Stimulated activated memory B cell treated with anti-CD40 and anti-IgM and Interleukin-4, amounts not matched to agents 10 μg/mL and 1 μg/mL and 100 μg/mL, for 72 hours (primary cell): Measurements from ENCODE around the gene GCLC.

Experiments used
- ATAC-seq: fragments of 150-1000 bp; cut with Tn5 transposase; 2 replicates; pipeline ENCODE4 v1.10.0; 2021
- H3K27ac Mint-ChIP-seq: one replicate; pipeline ENCODE4 v1.8.0; 2022; ENCODE audit warnings: mild to moderate bottlenecking, mixed read lengths
- H3K27me3 Mint-ChIP-seq: one replicate; pipeline ENCODE4 v1.8.0; 2022; ENCODE audit warnings: mixed read lengths
- H3K36me3 Mint-ChIP-seq: one replicate; pipeline ENCODE4 v1.8.0; 2022; ENCODE audit warnings: mixed read lengths
- H3K4me1 Mint-ChIP-seq: one replicate; pipeline ENCODE4 v1.8.0; 2022; ENCODE audit warnings: mixed read lengths
- H3K4me3 Mint-ChIP-seq: one replicate; pipeline ENCODE4 v1.8.0; 2022; ENCODE audit warnings: mild to moderate bottlenecking, moderate library complexity, mixed read lengths
- H3K9me3 Mint-ChIP-seq: one replicate; pipeline ENCODE4 v1.8.0; 2022; ENCODE audit warnings: mixed read lengths

Gene GCLC

DNA sequence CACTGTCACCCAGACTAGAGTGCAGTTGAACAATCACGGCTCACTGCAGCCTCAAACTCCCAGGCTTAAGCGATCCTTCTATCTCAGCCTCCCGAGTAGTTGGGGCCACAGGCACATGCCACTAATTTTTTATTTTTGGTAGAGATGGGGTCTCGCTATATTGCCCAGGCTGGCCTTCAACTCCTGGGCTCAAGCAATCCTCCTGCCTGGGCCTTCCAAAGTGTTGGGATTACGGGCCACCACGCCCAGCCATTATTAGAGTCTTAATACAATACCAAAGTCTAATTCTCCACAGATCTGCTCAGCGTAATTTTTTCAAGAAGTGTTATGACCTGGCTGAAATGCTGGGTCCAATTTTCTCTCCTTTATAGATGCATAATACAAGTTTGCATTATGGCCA is 3.0 kb downstream of the GCLC start:
- ATAC-seq: no peak
- Mint-ChIP-seq H3K27ac (no peak overlapping the region), H3K4me1 (peaks cover 60% of the 10 kb centered on the region), H3K4me3 (no peak overlapping the region), H3K9me3 (no peaks in the 10 kb centered on the region), H3K36me3 (peaks cover 13% of the 10 kb centered on the region), H3K27me3 (no peaks in the 10 kb centered on the region)

DNA sequence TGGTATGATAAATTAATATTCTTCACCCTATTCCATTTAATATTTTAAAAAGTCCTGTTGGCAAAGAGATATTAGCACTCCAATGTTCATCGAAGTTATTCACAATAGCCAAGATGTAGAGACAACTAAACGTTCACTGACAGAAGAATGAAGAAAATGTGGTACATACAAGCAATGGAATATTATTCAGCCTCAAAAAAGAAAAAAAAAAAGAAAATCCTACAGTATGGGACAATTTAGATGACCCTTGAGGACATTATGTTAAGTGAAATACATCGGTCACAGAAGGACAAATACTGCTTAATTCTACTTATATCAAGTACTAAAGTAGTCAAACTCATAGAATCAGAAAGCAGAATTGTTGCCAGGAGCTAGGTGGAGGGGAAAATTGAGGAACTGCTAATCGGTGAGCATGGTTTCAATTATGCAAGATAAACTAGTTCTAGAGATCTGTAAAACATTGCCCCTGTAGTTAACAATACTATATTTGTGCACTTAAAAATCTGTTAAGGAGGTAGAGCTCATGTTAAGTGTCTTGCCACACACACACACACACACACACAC is 4.7 kb downstream of the GCLC start:
- H3K9me3 Mint-ChIP-seq: no peaks in the 10 kb centered on the region
- no peak overlapping the region for H3K27ac Mint-ChIP-seq
- H3K27me3 Mint-ChIP-seq: no peaks in the 10 kb centered on the region
- ATAC-seq: no peak
- no peak overlapping the region for H3K4me3 Mint-ChIP-seq
- H3K4me1 Mint-ChIP-seq: peaks cover 57% of the 10 kb centered on the region
- H3K36me3 Mint-ChIP-seq: peaks cover 18% of the 10 kb centered on the region

DNA sequence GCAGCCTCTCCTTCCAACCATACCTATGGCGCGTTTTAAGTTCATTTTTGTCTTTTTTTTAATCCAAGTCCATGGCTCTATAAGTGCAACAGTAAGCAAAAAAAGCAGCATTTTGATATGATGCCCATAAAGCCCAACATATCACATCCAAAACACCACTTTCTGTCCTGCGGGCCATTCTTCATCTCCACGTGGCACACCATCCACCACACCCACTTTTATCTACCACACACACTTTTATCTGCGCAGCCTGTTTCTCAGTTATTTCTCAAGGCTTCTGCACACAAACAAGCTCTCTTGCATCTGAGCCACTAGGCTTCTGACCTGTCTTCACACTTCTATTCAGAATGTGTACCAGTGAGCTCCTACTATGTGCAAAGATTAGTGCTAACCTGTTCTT is 5.3 kb downstream of the GCLC start:
- Mint-ChIP-seq H3K4me1 (peaks cover 54% of the 10 kb centered on the region), H3K4me3 (no peak overlapping the region), H3K9me3 (no peaks in the 10 kb centered on the region), H3K36me3 (peaks cover 19% of the 10 kb centered on the region), H3K27me3 (no peaks in the 10 kb centered on the region), H3K27ac (no peak overlapping the region)
- ATAC-seq: no peak

DNA sequence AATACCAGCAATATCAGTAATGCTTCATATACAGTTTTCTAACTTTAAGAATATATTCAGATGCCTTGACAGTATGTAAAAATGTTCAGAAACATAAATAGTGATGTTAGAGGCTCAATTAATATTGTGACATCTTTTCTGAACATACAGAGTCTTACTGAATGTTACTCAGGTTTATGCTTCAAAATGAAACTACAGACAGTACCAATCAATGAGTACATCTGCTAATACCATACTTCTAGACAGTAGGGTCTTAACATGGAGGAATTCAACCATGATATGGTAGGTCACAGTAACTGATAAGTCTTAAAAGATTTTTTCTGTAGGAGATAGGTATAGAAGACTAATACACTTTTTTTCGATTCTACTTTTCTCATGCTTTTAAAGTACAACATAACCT is 8.3 kb downstream of the GCLC start:
- Mint-ChIP-seq H3K4me1 (peaks cover 67% of the 10 kb centered on the region), H3K9me3 (no peaks in the 10 kb centered on the region), H3K4me3 (no peak overlapping the region), H3K27ac (no peak overlapping the region), H3K27me3 (no peaks in the 10 kb centered on the region), H3K36me3 (peaks cover 34% of the 10 kb centered on the region)
- no peak for ATAC-seq

DNA sequence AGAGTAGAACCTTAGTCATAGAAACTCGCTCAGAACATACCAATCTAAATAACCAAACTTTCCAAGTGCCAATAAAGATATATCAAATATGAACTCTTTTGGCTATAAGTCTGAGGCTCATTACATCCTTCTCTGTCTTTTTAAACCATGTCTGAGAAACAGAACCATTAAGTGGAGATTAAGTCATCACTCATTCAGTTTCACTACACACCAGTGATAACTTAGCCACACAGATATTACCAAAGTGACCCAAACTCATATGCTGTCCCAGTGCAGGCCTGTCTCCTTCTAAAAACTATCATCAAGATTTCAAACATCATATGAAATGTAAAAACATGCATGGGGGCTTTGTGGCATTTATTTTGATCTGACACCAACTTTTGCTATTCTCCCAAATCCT is 12.0 kb downstream of the GCLC start:
- Mint-ChIP-seq H3K27me3 (no peaks in the 10 kb centered on the region), H3K36me3 (peaks cover 20% of the 10 kb centered on the region), H3K4me3 (no peak overlapping the region), H3K27ac (peak overlapping the region; percentile 51), H3K9me3 (no peaks in the 10 kb centered on the region), H3K4me1 (peaks cover 51% of the 10 kb centered on the region)
- ATAC-seq: no peak

DNA sequence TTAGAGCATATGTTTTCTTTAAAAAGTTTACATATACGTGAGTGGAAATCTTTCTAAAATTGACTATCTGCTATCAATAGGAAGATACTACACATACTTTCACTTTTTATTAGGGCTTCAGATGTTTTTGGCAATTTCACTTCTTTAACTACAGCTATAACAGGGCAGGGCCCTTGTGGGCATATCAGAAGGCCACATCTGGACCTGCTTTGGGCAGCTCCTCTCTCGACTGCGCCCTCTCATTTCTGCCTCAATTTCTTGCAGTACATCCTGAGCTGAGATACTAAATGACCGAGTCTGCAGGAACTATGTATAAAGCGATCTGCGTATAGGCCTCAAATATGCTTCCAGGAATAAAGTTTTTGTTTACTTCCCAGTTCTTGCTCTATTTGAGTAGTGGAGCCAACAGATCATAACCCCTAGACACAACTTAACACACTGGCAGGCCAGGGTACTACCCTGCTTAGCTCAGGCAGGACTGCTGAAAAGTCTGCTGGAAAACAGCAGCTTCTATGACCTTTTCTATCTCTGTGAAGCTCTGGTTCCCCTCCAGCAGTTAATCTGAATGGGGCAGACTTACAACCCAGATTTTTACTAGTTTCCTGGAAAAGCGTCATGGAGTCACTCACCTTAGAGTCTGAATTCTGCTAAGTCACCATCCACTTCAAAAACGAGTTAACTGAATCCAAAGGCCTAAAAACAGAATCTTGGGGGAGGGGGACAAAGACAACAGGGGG is 12.7 kb downstream of the GCLC start:
- Mint-ChIP-seq H3K4me1 (peaks cover 58% of the 10 kb centered on the region), H3K27ac (peak overlapping the region; percentile 51), H3K36me3 (peaks cover 20% of the 10 kb centered on the region), H3K4me3 (no peak overlapping the region), H3K9me3 (no peaks in the 10 kb centered on the region), H3K27me3 (no peaks in the 10 kb centered on the region)
- ATAC-seq: no peak

DNA sequence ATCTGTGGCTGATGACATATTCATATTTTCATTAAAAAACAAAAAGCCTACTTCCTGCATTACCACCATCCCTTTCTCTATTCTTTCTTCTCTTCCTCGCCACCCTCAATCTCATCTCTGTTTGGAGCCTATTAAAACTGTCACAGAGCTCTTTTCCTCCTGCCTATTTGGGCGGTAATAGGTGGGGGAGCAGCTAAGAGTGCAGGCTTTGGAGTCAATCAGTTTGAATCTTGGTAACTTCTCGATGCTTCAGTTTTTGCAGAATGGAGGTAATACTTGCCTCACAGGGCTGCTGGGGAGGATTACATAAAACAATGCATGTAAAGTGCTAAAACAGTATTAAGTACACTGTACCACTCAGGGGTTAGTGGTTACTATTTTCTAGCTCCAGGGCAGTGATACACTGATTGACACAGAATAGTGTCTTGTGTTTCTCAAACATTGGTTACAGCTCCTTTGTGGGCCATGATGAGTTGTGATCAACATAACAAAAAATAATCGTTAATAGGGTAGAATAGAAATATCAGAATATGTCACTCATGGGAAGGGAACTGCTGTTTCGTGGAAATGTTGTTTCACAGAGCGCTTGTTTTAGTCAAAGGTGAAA is 14.0 kb downstream of the GCLC start:
- Mint-ChIP-seq H3K27me3 (no peaks in the 10 kb centered on the region), H3K4me3 (no peak overlapping the region), H3K27ac (no peak overlapping the region), H3K36me3 (peaks cover 20% of the 10 kb centered on the region), H3K4me1 (peaks cover 52% of the 10 kb centered on the region), H3K9me3 (no peaks in the 10 kb centered on the region)
- ATAC-seq: no peak

DNA sequence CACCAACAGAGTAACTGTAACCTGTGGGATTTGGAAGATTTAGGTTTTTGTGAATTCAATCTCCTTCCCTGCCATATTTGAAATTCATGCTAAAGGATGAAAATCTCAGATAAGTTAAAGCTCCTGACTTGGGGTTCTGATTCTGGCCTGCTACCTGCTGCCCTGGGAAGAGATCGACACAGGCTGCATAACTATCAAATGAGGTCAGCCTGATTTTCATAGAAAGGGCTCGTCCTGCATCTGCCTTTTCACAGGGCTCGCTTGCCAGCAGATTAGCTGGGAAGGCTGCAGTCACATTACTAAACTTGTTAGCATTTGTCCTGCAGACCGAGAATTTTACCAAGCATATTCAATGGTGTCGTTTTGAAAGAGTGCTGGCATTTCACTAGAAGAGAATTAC is 14.6 kb downstream of the GCLC start:
- Mint-ChIP-seq H3K4me3 (no peak overlapping the region), H3K4me1 (peaks cover 46% of the 10 kb centered on the region), H3K27ac (no peak overlapping the region), H3K36me3 (peaks cover 16% of the 10 kb centered on the region), H3K9me3 (no peaks in the 10 kb centered on the region), H3K27me3 (no peaks in the 10 kb centered on the region)
- ATAC-seq: no peak

DNA sequence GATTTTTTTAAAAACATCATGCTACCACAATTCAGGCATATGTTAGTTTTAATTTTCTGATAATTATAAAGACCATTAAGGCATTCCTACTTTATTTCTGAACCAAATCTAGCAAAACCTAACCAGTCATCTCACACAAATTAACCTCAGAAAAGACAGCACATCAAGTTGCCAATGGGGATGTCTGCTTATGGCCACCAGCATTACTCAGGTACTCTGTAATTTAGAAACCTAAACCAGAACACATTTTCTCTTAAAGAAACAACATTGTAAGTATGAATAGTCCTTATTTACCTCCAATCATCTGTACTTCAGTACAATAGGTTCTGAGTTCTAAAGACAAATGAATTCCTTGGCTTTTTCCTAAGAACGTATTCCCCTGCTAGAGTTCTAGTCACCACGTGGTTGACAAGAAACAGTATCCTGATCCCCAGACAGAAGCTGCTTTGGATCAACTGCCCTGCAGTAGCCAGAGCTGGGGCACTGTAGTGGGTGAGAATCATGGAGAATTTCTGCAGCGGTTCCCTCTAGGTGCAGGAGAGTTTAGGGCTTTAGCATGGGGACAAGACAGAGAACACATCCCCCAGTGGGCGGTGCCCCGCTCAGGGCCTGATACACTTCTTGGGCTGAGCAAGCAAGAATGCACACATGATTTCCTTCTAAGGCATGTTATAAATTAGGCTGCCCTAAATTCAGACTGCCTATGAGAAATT is 15.4 kb downstream of the GCLC start:
- H3K27me3 Mint-ChIP-seq: no peaks in the 10 kb centered on the region
- H3K9me3 Mint-ChIP-seq: no peaks in the 10 kb centered on the region
- peaks cover 13% of the 10 kb centered on the region for H3K36me3 Mint-ChIP-seq
- H3K4me3 Mint-ChIP-seq: no peak overlapping the region
- ATAC-seq: no peak
- H3K27ac Mint-ChIP-seq: no peak overlapping the region
- H3K4me1 Mint-ChIP-seq: peaks cover 42% of the 10 kb centered on the region

DNA sequence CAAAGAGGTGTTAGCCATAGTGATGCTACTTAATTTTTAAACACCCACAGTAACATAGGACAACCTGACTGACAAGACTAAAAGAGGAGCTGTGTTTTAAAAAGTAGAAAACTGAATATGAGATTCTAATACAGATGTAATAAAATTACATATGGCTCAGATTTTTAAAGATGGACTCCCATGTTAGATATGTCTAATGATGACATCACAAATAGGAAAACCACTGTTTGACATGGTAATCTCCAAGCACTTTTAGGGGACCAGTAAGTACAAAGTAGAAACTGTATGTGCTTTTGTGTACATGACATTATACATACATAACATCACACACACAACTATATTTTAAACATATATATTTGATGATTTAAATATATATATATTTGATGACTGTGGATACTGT is 16.8 kb downstream of the GCLC start:
- no peak for ATAC-seq

DNA sequence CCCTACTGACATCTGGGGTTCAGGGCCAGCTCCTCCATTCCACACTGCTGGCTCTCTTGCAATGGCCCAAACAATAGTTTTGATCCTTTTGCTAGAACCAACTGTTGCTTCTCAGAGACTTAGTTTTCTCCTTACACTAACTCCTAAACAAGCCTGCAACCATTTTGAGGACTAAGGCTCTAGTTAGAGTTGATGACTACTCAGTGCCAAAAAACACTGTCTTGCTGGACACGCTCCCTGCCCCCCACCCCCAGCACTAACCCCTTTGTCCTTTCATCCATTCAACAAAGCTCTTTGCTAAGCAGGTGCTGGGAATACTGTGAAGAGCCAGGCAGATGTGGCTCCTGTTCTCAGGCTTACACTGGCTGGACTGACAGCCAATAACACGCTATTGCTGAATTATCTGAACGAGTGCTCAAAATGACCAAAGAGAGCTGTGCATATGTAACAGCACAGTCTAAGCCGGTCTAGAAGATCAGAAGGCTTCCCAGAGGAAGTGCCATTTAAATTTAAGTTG is 17.6 kb downstream of the GCLC start:
- no peak overlapping the region for H3K4me3 Mint-ChIP-seq
- no peak overlapping the region for H3K27ac Mint-ChIP-seq
- H3K27me3 Mint-ChIP-seq: no peaks in the 10 kb centered on the region
- no peaks in the 10 kb centered on the region for H3K9me3 Mint-ChIP-seq
- peaks cover 25% of the 10 kb centered on the region for H3K4me1 Mint-ChIP-seq
- H3K36me3 Mint-ChIP-seq: peaks cover under 1% of the 10 kb centered on the region
- no peak for ATAC-seq

More for the DNA sequence above, 16.8 kb downstream of the GCLC start:
- H3K27ac Mint-ChIP-seq: no peak overlapping the region
- no peaks in the 10 kb centered on the region for H3K27me3 Mint-ChIP-seq
- peaks cover 8% of the 10 kb centered on the region for H3K36me3 Mint-ChIP-seq
- no peak overlapping the region for H3K4me3 Mint-ChIP-seq
- peaks cover 33% of the 10 kb centered on the region for H3K4me1 Mint-ChIP-seq
- no peaks in the 10 kb centered on the region for H3K9me3 Mint-ChIP-seq

DNA sequence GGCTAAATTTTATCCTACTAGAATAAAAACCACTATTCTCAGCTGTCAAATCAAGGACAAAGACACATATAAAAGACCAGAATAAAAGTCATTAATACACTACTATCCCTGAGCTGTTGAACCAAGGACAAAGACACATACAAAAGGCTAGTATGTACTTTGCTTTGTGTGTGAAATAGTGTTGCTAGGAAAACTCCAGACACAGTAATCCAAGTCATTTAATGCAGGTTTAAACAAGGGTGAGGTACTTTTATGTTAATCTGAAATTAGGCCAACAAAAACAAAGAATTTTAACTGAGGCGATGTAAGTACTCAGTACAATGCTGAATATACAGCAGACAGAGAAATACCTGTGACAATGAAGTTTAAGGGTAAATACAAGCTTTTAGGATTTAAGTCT is 18.9 kb downstream of the GCLC start:
- Mint-ChIP-seq H3K9me3 (no peaks in the 10 kb centered on the region), H3K27me3 (no peaks in the 10 kb centered on the region), H3K4me3 (no peak overlapping the region), H3K36me3 (peaks cover 2% of the 10 kb centered on the region), H3K27ac (no peak overlapping the region), H3K4me1 (peaks cover 13% of the 10 kb centered on the region)
- ATAC-seq: no peak

DNA sequence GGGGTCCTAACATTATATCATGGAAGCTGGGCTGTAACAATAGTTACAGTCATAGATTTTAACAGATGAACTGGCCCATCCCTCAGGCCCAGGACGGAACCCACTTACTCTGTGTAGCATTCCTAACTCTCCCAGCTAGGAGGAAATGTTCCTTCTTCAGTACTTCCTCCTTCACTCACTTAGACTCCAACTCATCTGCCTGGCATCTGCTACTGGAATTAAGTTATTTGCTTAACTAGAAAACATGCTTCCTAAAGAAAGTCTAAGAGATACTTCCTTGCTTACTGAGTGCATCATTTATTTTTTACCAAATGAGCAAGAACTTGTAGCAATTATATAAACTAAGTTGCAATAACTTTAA is 20.5 kb downstream of the GCLC start:
- Mint-ChIP-seq H3K27me3 (no peaks in the 10 kb centered on the region), H3K4me3 (no peak overlapping the region), H3K9me3 (no peaks in the 10 kb centered on the region), H3K4me1 (peaks cover 14% of the 10 kb centered on the region), H3K27ac (no peak overlapping the region), H3K36me3 (peaks cover 13% of the 10 kb centered on the region)
- ATAC-seq: no peak

DNA sequence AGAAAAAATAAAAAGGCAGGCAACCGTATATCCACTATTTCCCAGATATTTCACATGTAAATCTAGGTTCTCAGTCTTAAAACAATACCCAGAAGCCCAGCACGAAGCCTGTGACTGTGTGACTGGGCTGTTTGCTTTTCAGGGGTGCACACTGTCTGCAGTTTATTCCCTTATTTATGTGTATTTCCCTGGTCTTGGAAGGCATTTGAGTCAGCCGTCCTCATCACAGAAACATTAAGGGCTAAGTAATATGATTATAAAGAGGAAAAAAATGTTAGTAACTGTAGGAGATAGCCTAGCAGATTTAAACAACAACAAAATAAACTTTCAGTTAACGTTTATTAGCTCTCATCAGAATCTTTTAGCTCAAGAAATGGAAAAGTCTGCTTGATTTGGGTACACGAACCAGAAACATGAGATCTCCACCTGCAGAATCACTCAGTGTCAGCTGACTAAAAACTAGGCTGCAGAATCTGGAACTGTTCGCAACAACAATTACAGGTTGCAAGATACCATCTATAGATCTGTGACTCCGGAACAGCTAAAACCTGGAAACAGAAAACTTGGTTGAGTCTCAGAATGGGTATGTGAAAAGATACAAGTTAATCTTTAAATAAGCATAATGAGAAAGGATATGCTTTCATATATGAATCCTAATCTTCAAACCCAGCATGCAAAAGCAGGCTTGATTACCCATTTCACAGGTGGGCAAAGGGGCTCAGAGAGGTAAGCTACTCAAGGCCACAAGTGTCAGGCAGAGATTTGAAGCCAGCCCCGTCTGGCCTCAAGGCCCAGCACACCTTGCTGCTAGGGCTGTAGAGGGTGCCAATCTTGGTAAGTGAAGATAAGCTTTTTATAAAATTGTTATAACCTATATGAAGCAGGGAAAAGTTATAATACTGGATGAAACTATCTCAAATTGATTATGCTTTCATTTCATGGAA is 21.1 kb downstream of the GCLC start:
- H3K27me3 Mint-ChIP-seq: no peaks in the 10 kb centered on the region
- H3K4me3 Mint-ChIP-seq: no peak overlapping the region
- no peak overlapping the region for H3K27ac Mint-ChIP-seq
- no peak for ATAC-seq
- H3K4me1 Mint-ChIP-seq: peaks cover 14% of the 10 kb centered on the region
- no peaks in the 10 kb centered on the region for H3K9me3 Mint-ChIP-seq
- peaks cover 20% of the 10 kb centered on the region for H3K36me3 Mint-ChIP-seq
